Liver (tissue), 9 donors: Measurements from ENCODE around the gene ITGB1BP1. TPM values are rescaled to one million over a fixed set of nuclear protein-coding genes. Genes with fewer than 3 reads are reported as not detected.

Experiments
- DNase-seq: peaks from one replicate; pipeline ENCODE4 v3.0.0-alpha.2; 2017; ENCODE audit warnings: low spot score
- H3K27ac ChIP-seq, 2 donors: one replicate each; pipeline ENCODE4 v1.7.0; 2013; ENCODE audit warnings: inconsistent platforms in 2 of 2, low read length in 2 of 2, control low read depth in 1 of 2, low read depth in 1 of 2, mild to moderate bottlenecking in 1 of 2
- H3K27me3 ChIP-seq, 4 donors: one replicate each; pipeline versions ENCODE4 v1.6.1 to v1.7.0; 2013; ENCODE audit warnings: low read length in 3 of 4, inconsistent platforms in 1 of 4, mild to moderate bottlenecking in 1 of 4, moderate library complexity in 1 of 4; ENCODE audit not compliant: control insufficient read depth in 4 of 4, insufficient read depth in 4 of 4
- H3K36me3 ChIP-seq, 4 donors: one replicate each; pipeline versions ENCODE4 v1.6.1 to v1.7.0; 2013; ENCODE audit warnings: low read length in 3 of 4, mild to moderate bottlenecking in 3 of 4, low read depth in 1 of 4, moderate library complexity in 1 of 4; ENCODE audit not compliant: control insufficient read depth in 4 of 4, insufficient read depth in 3 of 4
- H3K4me1 ChIP-seq, 4 donors: one replicate each; pipeline versions ENCODE4 v1.6.1 to v1.7.0; 2013; ENCODE audit warnings: low read length in 3 of 4, mild to moderate bottlenecking in 3 of 4, moderate library complexity in 1 of 4; ENCODE audit not compliant: control insufficient read depth in 4 of 4, insufficient read depth in 4 of 4
- H3K4me3 ChIP-seq, 3 donors: one replicate each; pipeline versions ENCODE4 v1.6.1 to v1.7.0; 2013; ENCODE audit warnings: low read length in 3 of 3, control low read depth in 1 of 3, low read depth in 1 of 3, mild to moderate bottlenecking in 1 of 3
- H3K9ac ChIP-seq, 2 donors: one replicate each; pipeline ENCODE4 v1.7.0; 2013; ENCODE audit warnings: low read length in 2 of 2, mild to moderate bottlenecking in 2 of 2, moderate library complexity in 2 of 2, control low read depth in 1 of 2, low read depth in 1 of 2
- H3K9me3 ChIP-seq, 4 donors: one replicate each; pipeline versions ENCODE4 v1.6.1 to v1.7.0; 2013; ENCODE audit warnings: low read length in 3 of 4; ENCODE audit not compliant: control insufficient read depth in 4 of 4
- EGR1 ChIP-seq, 2 donors: IDR thresholded peaks; 2 replicates each; pipeline ENCODE4 v1.6.1; 2016 to 2018; ENCODE audit warnings: antibody characterized with exemption in 2 of 2, low read depth in 2 of 2
- FOXA1 ChIP-seq: IDR thresholded peaks from 2 replicates; pipeline ENCODE4 v1.6.1; 2016; ENCODE audit warnings: antibody characterized with exemption
- FOXA2 ChIP-seq: IDR thresholded peaks from 2 replicates; pipeline ENCODE4 v1.6.1; 2016; ENCODE audit warnings: antibody characterized with exemption
- GABPA ChIP-seq, 2 donors: IDR thresholded peaks in 1 of 2; conservative IDR thresholded peaks in 1 of 2; 2 replicates each; pipeline ENCODE4 v1.6.1; 2016; ENCODE audit warnings: antibody characterized with exemption in 2 of 2, mild to moderate bottlenecking in 1 of 2, moderate library complexity in 1 of 2
- HNF4A ChIP-seq, 2 donors: conservative IDR thresholded peaks; 2 replicates each; pipeline ENCODE4 v1.6.1; 2016; ENCODE audit warnings: antibody characterized with exemption in 2 of 2, mild to moderate bottlenecking in 2 of 2
- HNF4G ChIP-seq: IDR thresholded peaks from 2 replicates; pipeline ENCODE4 v1.6.1; 2016; ENCODE audit warnings: antibody characterized with exemption
- JUND ChIP-seq, 2 donors: IDR thresholded peaks; 2 replicates each; pipeline ENCODE4 v1.6.1; 2016; ENCODE audit warnings: antibody characterized with exemption in 2 of 2
- NR2F2 ChIP-seq: IDR thresholded peaks from 2 replicates; pipeline ENCODE4 v1.6.1; 2016; ENCODE audit warnings: antibody characterized with exemption
- RAD21 ChIP-seq, 2 donors: IDR thresholded peaks; 2 replicates each; pipeline ENCODE4 v1.6.1; 2016; ENCODE audit warnings: antibody characterized with exemption in 2 of 2, mild to moderate bottlenecking in 2 of 2
- RXRA ChIP-seq, 2 donors: IDR thresholded peaks; 2 replicates each; pipeline ENCODE4 v1.6.1; 2017 to 2018; ENCODE audit warnings: antibody characterized with exemption in 2 of 2, mild to moderate bottlenecking in 1 of 2
- SP1 ChIP-seq: IDR thresholded peaks from 2 replicates; pipeline ENCODE4 v1.6.1; 2018; ENCODE audit warnings: antibody characterized with exemption, mild to moderate bottlenecking
- TAF1 ChIP-seq: conservative IDR thresholded peaks from 2 replicates; pipeline ENCODE4 v1.6.1; 2016; ENCODE audit warnings: antibody characterized with exemption, mild to moderate bottlenecking
- YY1 ChIP-seq: IDR thresholded peaks from 2 replicates; pipeline ENCODE4 v1.6.1; 2016; ENCODE audit warnings: antibody characterized with exemption, mild to moderate bottlenecking
- WGBS: extraction: QIAGEN DNeasy Blood & Tissue Kit; methylation state at CpG from one replicate; pipeline ENCODE4 v1.1.7; 2013; 5-methylcytosine and 5-hydroxymethylcytosine counted together
- polyA plus RNA-seq, 2 donors: library from polyadenylated mRNA; stranded (reverse) in 1 of 2; unstranded in 1 of 2; fragments of 200-250 nt in 1 of 2; fragments of >200 nt in 1 of 2; fragmentation: Nextera tagmentation in 1 of 2; extraction: Ambion mirVana in 1 of 2; gene quantifications; one replicate each; pipeline versions ENCODE4 v1.2.1 to v1.2.3, GENCODE V29; 2013 to 2015
- total RNA-seq, 2 donors: library from RNA; depleted of rRNA; stranded (reverse); fragments of >200 nt; gene quantifications; one replicate each; pipeline ENCODE4 v1.2.3, GENCODE V29; 2014
- TF ChIP-seq, protein P1 (sequence below): IDR thresholded peaks from 2 replicates; pipeline ENCODE4 v1.6.1; 2016; ENCODE audit warnings: antibody characterized with exemption, mild to moderate bottlenecking
- TF ChIP-seq, protein P2 (sequence below): IDR thresholded peaks from 2 replicates; pipeline ENCODE4 v1.6.1; 2016; ENCODE audit warnings: antibody characterized with exemption
- TF ChIP-seq, protein P3 (sequence below): IDR thresholded peaks from 2 replicates; pipeline ENCODE4 v1.6.1; 2016; ENCODE audit warnings: antibody characterized with exemption
- TF ChIP-seq, protein P4 (sequence below): fragments of 150-350 bp; IDR thresholded peaks from 2 replicates; pipeline ENCODE4 v1.5.1; 2017; ENCODE audit warnings: improper control_type of control experiment, low read depth, low read length; ENCODE audit not compliant: missing input control
- donor health status: healthy.
- donor health status: healthy.
- donor health status: healthy.
- donor health status: healthy.
- donor health status: healthy.

Gene ITGB1BP1, protein sequence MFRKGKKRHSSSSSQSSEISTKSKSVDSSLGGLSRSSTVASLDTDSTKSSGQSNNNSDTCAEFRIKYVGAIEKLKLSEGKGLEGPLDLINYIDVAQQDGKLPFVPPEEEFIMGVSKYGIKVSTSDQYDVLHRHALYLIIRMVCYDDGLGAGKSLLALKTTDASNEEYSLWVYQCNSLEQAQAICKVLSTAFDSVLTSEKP
- total RNA-seq (10 to 100 TPM in 1 of 2 donors, 1 to 10 TPM in 1; 6.6 to 11.4 TPM), polyA plus RNA-seq (10 to 100 TPM; 15.9 to 30.9 TPM)

DNA sequence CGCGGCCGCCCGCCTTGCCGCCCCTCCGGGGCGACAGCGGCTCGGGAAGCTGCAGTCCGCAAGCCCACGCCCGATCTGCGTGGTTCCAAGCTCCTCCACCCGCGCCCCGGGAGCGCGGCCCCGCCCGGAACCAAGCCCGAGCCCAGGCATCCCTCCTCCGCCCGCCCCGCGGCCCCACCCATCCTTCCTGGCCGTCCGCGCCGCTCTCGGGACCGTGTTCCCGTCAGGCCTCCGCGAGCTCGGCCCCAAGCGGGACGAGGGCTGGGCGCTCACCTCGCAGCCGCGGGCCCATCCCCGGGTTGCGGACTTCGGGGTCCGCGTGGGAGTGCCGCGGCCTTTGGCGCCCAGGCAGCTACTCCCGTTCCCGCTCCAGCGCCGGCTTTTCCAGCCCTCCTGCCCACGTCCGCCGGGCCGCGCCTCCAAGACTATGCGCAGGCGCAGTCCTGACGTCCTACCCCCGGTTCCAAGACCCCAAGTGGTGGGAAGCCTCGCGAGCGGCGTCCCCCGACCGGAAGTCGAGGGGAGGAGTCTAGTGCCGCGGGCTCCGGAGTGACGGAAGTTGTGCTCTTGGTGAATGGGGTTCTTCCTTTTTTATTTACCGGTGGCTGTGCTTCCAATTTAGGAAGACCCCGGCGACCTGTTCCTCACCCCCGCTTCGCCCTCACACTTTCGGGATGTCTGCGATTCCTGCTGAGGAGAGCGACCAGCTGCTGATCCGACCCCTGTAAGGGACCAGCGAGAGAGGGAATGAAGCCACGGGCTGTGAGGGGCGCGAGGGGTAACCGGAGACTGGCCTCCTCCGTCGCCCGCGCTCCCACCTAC is at the start of gene ITGB1BP1, which contains the start of gene CPSF3:
Gene ITGB1BP1, minus strand, starts transcription at position 429 of the 822 bp plus-strand sequence. CDS start 4,831 bp downstream, outside the sequence.
Gene CPSF3, plus strand, starts transcription at position 555 of the 822 bp plus-strand sequence. Its CDS starts 120 bp downstream, at position 675.
- H3K4me3 ChIP-seq, result peak within 1 kb of the TSS; percentile 79 to 89 (median 83)
- H3K27ac ChIP-seq, result peak within 1 kb of the TSS; percentile 58 to 74
- H3K9me3 ChIP-seq, result no peaks in the 10 kb centered on the region
- peaks cover 10 to 23% (median 17%) of the 10 kb centered on the region in 4 donors for H3K4me1 ChIP-seq
- under 1% methylated on average over 91 of the region's 91 CpGs for WGBS
- no peaks in the 10 kb centered on the region for H3K36me3 ChIP-seq
- TF ChIP-seq NR2F2, result no peak
- TF ChIP-seq HNF4A (conservative IDR thresholded peaks at IDR 0.05), result no peak
- peak; percentile 88 to 96 for TF ChIP-seq GABPA (IDR thresholded peaks at IDR 0.05 in 1 of 2, conservative IDR thresholded peaks at IDR 0.05 in 1 of 2)
- no peak for TF ChIP-seq EGR1 (IDR thresholded peaks at IDR 0.05; ENCODE audit: low read depth in 2 of 2)
- TF ChIP-seq, protein P1, sequence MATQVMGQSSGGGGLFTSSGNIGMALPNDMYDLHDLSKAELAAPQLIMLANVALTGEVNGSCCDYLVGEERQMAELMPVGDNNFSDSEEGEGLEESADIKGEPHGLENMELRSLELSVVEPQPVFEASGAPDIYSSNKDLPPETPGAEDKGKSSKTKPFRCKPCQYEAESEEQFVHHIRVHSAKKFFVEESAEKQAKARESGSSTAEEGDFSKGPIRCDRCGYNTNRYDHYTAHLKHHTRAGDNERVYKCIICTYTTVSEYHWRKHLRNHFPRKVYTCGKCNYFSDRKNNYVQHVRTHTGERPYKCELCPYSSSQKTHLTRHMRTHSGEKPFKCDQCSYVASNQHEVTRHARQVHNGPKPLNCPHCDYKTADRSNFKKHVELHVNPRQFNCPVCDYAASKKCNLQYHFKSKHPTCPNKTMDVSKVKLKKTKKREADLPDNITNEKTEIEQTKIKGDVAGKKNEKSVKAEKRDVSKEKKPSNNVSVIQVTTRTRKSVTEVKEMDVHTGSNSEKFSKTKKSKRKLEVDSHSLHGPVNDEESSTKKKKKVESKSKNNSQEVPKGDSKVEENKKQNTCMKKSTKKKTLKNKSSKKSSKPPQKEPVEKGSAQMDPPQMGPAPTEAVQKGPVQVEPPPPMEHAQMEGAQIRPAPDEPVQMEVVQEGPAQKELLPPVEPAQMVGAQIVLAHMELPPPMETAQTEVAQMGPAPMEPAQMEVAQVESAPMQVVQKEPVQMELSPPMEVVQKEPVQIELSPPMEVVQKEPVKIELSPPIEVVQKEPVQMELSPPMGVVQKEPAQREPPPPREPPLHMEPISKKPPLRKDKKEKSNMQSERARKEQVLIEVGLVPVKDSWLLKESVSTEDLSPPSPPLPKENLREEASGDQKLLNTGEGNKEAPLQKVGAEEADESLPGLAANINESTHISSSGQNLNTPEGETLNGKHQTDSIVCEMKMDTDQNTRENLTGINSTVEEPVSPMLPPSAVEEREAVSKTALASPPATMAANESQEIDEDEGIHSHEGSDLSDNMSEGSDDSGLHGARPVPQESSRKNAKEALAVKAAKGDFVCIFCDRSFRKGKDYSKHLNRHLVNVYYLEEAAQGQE, result no peak
- TF ChIP-seq SP1, result no peak
- TF ChIP-seq YY1, result peak; percentile 65
- no peak for TF ChIP-seq TAF1
- no peak for TF ChIP-seq FOXA1
- TF ChIP-seq, protein P2, sequence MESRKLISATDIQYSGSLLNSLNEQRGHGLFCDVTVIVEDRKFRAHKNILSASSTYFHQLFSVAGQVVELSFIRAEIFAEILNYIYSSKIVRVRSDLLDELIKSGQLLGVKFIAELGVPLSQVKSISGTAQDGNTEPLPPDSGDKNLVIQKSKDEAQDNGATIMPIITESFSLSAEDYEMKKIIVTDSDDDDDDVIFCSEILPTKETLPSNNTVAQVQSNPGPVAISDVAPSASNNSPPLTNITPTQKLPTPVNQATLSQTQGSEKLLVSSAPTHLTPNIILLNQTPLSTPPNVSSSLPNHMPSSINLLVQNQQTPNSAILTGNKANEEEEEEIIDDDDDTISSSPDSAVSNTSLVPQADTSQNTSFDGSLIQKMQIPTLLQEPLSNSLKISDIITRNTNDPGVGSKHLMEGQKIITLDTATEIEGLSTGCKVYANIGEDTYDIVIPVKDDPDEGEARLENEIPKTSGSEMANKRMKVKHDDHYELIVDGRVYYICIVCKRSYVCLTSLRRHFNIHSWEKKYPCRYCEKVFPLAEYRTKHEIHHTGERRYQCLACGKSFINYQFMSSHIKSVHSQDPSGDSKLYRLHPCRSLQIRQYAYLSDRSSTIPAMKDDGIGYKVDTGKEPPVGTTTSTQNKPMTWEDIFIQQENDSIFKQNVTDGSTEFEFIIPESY, result peak; percentile 98
- TF ChIP-seq HNF4G, result no peak
- TF ChIP-seq, protein P3, sequence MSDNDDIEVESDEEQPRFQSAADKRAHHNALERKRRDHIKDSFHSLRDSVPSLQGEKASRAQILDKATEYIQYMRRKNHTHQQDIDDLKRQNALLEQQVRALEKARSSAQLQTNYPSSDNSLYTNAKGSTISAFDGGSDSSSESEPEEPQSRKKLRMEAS, result peak; percentile 61
- TF ChIP-seq RXRA (IDR thresholded peaks at IDR 0.05), result peak in 1 of 2 donors; percentile 11
- TF ChIP-seq, protein P4, sequence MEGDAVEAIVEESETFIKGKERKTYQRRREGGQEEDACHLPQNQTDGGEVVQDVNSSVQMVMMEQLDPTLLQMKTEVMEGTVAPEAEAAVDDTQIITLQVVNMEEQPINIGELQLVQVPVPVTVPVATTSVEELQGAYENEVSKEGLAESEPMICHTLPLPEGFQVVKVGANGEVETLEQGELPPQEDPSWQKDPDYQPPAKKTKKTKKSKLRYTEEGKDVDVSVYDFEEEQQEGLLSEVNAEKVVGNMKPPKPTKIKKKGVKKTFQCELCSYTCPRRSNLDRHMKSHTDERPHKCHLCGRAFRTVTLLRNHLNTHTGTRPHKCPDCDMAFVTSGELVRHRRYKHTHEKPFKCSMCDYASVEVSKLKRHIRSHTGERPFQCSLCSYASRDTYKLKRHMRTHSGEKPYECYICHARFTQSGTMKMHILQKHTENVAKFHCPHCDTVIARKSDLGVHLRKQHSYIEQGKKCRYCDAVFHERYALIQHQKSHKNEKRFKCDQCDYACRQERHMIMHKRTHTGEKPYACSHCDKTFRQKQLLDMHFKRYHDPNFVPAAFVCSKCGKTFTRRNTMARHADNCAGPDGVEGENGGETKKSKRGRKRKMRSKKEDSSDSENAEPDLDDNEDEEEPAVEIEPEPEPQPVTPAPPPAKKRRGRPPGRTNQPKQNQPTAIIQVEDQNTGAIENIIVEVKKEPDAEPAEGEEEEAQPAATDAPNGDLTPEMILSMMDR, result peak; percentile 12
- peak; percentile 29 to 34 for TF ChIP-seq RAD21 (IDR thresholded peaks at IDR 0.05)
- TF ChIP-seq JUND (IDR thresholded peaks at IDR 0.05), result no peak
- TF ChIP-seq FOXA2, result no peak
- peak within 1 kb of the TSS; percentile 36 to 67 for H3K9ac ChIP-seq
- peak; percentile 94 for DNase-seq
- no peaks in the 10 kb centered on the region for H3K27me3 ChIP-seq
